Chondrocyte (in vitro differentiated cells): ENCODE measurements around the gene RBM33. TPM values are rescaled to one million over a fixed set of nuclear protein-coding genes. Genes with fewer than 3 reads are reported as not detected.

Experiments
- DNase-seq: peaks from one replicate; pipeline ENCODE4 v3.0.0; 2021; ENCODE audit warnings: mixed read lengths, low spot score
- H3K27ac Mint-ChIP-seq: one replicate; pipeline ENCODE4 v1.8.0; 2021; ENCODE audit warnings: mild to moderate bottlenecking, moderate library complexity, mixed read lengths; ENCODE audit not compliant: unreplicated experiment
- H3K27me3 Mint-ChIP-seq: 2 replicates; pipeline ENCODE4 v1.8.0; 2021; ENCODE audit warnings: low read depth, mixed read lengths
- H3K36me3 Mint-ChIP-seq: 2 replicates; pipeline ENCODE4 v1.8.0; 2021; ENCODE audit warnings: low read depth, mixed read lengths
- H3K4me1 Mint-ChIP-seq: 2 replicates; pipeline ENCODE4 v1.8.0; 2021; ENCODE audit warnings: low read depth, mild to moderate bottlenecking, mixed read lengths
- H3K4me3 Mint-ChIP-seq: one replicate; pipeline ENCODE4 v1.8.0; 2021; ENCODE audit warnings: mild to moderate bottlenecking, moderate library complexity, mixed read lengths; ENCODE audit not compliant: unreplicated experiment
- H3K9me3 Mint-ChIP-seq: 2 replicates; pipeline ENCODE4 v1.8.0; 2021; ENCODE audit warnings: low read depth, mixed read lengths
- CTCF ChIP-seq: fragments of 200-600 bp; sonication (generic); IDR thresholded peaks from 2 replicates; pipeline ENCODE4 v1.5.0; 2021; ENCODE audit warnings: antibody characterized with exemption, mild to moderate bottlenecking, moderate library complexity
- total RNA-seq: library from RNA; stranded (reverse); gene quantifications from 3 replicates; pipeline ENCODE4 v1.2.1, GENCODE V29; 2021

RBM33 gene
- total RNA-seq, 1 donor from 2014 or later: 43.8 TPM

GRCh38 chr7:155811895-155812761 is 167.7 kb downstream of the RBM33 start, which contains the start of gene SHH:
SHH (minus strand) TSS chr7:155812463; CDS start chr7:155812122, 341 bp downstream.
- H3K36me3 Mint-ChIP-seq: no peaks in the 10 kb centered on the region
- H3K4me1 Mint-ChIP-seq: peaks cover 42% of the 10 kb centered on the region
- H3K9me3 Mint-ChIP-seq: no peaks in the 10 kb centered on the region
- H3K4me3 Mint-ChIP-seq: peak within 1 kb of the TSS; percentile 82
- no peak for TF ChIP-seq CTCF
- no peak within 1 kb of the TSS for H3K27ac Mint-ChIP-seq
- DNase-seq: no peak
- H3K27me3 Mint-ChIP-seq: peaks cover 63% of the 10 kb centered on the region

GRCh38 chr7:155813125-155813524 is 168.7 kb downstream of the RBM33 start:
- TF ChIP-seq CTCF: no peak
- Mint-ChIP-seq H3K36me3 (no peaks in the 10 kb centered on the region), H3K9me3 (no peaks in the 10 kb centered on the region), H3K4me1 (peaks cover 36% of the 10 kb centered on the region), H3K27me3 (peaks cover 57% of the 10 kb centered on the region), H3K27ac (no peak overlapping the region), H3K4me3 (no peak overlapping the region)
- DNase-seq: no peak

GRCh38 chr7:155813546-155814315 is 169.3 kb downstream of the RBM33 start:
- no peaks in the 10 kb centered on the region for H3K9me3 Mint-ChIP-seq
- peaks cover 35% of the 10 kb centered on the region for H3K4me1 Mint-ChIP-seq
- no peak overlapping the region for H3K4me3 Mint-ChIP-seq
- peaks cover 59% of the 10 kb centered on the region for H3K27me3 Mint-ChIP-seq
- no peak for TF ChIP-seq CTCF
- H3K36me3 Mint-ChIP-seq: no peaks in the 10 kb centered on the region
- peak; percentile 48 for DNase-seq
- H3K27ac Mint-ChIP-seq: no peak overlapping the region

- H3K4me1 Mint-ChIP-seq: peaks cover 27% of the 10 kb centered on the region
- no peak overlapping the region for H3K4me3 Mint-ChIP-seq
- peaks cover 61% of the 10 kb centered on the region for H3K27me3 Mint-ChIP-seq
Measured at GRCh38 chr7:155814316-155815276, 170.1 kb downstream of the RBM33 start.

More at GRCh38 chr7:155814316-155815276, 170.1 kb downstream of the RBM33 start:
- Mint-ChIP-seq H3K36me3 (no peaks in the 10 kb centered on the region), H3K27ac (no peak overlapping the region), H3K9me3 (no peaks in the 10 kb centered on the region)
- peak; percentile 82 for DNase-seq
- no peak for TF ChIP-seq CTCF
